UCSD-AML1 (cell line): Measurements from ENCODE around the gene CLCA1.

ENCODE experiments used
- DNase-seq: peaks from one replicate; lab custom pipeline; 2025; ENCODE audit not compliant: unreplicated experiment; lab: John Stamatoyannopoulos, UW

The CLCA1 gene

GRCh38 chr1:86503406-86504136 is 34.8 kb downstream of the CLCA1 start:
- DNase-seq = no peak

- peak; percentile 11 for DNase-seq
Observed at GRCh38 chr1:86504137-86504479, 35.4 kb downstream of the CLCA1 start.

GRCh38 chr1:86504895-86505563 is 36.3 kb downstream of the CLCA1 start:
- DNase-seq = no peak

GRCh38 chr1:86505564-86505902 is 36.8 kb downstream of the CLCA1 start:
- no peak for DNase-seq

GRCh38 chr1:86507935-86508582 is 39.3 kb downstream of the CLCA1 start:
- peak; percentile 16 for DNase-seq

- no peak for DNase-seq
Observed at GRCh38 chr1:86508583-86508969, 39.8 kb downstream of the CLCA1 start.

- DNase-seq = peak; percentile 16
Observed at GRCh38 chr1:86515597-86515996, 46.9 kb downstream of the CLCA1 start.

- DNase-seq = no peak
Observed at GRCh38 chr1:86516335-86516734, 47.6 kb downstream of the CLCA1 start.

GRCh38 chr1:86517336-86517735 is 48.6 kb downstream of the CLCA1 start:
- DNase-seq = no peak

GRCh38 chr1:86520789-86521521 is 52.2 kb downstream of the CLCA1 start:
- DNase-seq = no peak

GRCh38 chr1:86521522-86521891 is 52.8 kb downstream of the CLCA1 start:
- DNase-seq = no peak

GRCh38 chr1:86522240-86522639 is 53.5 kb downstream of the CLCA1 start:
- no peak for DNase-seq

GRCh38 chr1:86523670-86524354 is 55.1 kb downstream of the CLCA1 start:
- DNase-seq = no peak

- DNase-seq = no peak
Observed at GRCh38 chr1:86527306-86527705, 58.6 kb downstream of the CLCA1 start.

- no peak for DNase-seq
Observed at GRCh38 chr1:86530211-86530845, 61.6 kb downstream of the CLCA1 start.

- DNase-seq = no peak
Observed at GRCh38 chr1:86537928-86538695, 69.4 kb downstream of the CLCA1 start.

- DNase-seq = no peak
Observed at GRCh38 chr1:86538775-86539174, 70.0 kb downstream of the CLCA1 start.

- no peak for DNase-seq
Observed at GRCh38 chr1:86541859-86542258, 73.1 kb downstream of the CLCA1 start.

GRCh38 chr1:86542631-86543030 is 73.9 kb downstream of the CLCA1 start:
- no peak for DNase-seq

- no peak for DNase-seq
Observed at GRCh38 chr1:86546787-86547221, 78.1 kb downstream of the CLCA1 start, which contains the start of gene CLCA4. TSS of gene CLCA4 (plus strand) at chr1:86547078. CDS start at chr1:86547120, 42 bp downstream.
